Tibial nerve (tissue), 4 donors: ENCODE data around the gene ADAM15.

Source experiments
- EP300 ChIP-seq, 2 donors: sonication (generic); formaldehyde crosslinking; IDR thresholded peaks; one replicate each; pipeline ENCODE4 v1.6.1; 2017; ENCODE audit warnings: antibody characterized with exemption in 2 of 2, mild to moderate bottlenecking in 1 of 2
- POLR2A ChIP-seq, 2 donors: fragments of 450-650 bp; IDR thresholded peaks; one replicate each; pipeline ENCODE4 v1.6.1; 2017; ENCODE audit warnings: antibody characterized with exemption in 2 of 2, mild to moderate bottlenecking in 2 of 2, moderate library complexity in 2 of 2
- TF ChIP-seq, protein P1 (sequence below), 5 experiments: fragments of 200-600 bp in 3 of 5; fragments of 450-650 bp in 2 of 5; sonication (generic) in 3 of 5; IDR thresholded peaks; one replicate each; pipeline ENCODE4 v1.5.1; 2016 to 2019; ENCODE audit warnings: antibody characterized with exemption in 5 of 5, mild to moderate bottlenecking in 3 of 5, moderate library complexity in 2 of 5

DNA sequence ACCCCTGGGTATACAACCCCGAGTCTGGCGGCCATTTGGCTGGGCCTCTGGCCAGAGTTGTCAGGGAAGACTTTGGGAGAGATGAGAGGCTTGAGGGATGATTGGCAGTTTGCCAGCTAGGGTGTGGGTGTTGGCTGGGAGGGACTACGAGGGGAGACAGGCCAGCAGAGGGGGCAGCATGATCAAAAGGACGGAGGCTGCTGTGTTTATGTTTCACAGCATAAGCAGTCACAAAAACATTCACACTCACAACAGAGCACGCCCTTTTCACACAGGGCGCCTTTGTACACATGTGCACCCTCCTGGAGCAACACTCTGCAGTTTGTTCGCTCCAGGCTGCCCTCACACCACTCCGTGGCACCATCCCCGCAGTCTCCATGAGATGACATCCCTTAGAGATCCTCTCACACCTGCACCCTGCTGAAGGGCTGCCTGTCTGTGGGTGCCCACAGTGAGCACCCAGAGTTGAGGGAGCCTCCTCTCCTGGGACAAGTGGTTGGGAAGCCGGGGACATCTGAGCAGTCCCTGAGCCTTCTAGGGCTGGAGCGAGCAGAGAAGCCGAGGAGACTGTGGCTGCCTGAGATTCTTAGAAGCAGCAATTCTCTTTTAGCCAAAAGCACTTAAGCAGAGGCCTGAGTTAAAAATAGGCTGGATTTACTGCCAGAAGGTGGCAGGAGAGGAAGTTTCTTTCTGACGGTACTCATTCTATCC is 43.0 kb downstream of the ADAM15 start:
- TF ChIP-seq, protein P1, sequence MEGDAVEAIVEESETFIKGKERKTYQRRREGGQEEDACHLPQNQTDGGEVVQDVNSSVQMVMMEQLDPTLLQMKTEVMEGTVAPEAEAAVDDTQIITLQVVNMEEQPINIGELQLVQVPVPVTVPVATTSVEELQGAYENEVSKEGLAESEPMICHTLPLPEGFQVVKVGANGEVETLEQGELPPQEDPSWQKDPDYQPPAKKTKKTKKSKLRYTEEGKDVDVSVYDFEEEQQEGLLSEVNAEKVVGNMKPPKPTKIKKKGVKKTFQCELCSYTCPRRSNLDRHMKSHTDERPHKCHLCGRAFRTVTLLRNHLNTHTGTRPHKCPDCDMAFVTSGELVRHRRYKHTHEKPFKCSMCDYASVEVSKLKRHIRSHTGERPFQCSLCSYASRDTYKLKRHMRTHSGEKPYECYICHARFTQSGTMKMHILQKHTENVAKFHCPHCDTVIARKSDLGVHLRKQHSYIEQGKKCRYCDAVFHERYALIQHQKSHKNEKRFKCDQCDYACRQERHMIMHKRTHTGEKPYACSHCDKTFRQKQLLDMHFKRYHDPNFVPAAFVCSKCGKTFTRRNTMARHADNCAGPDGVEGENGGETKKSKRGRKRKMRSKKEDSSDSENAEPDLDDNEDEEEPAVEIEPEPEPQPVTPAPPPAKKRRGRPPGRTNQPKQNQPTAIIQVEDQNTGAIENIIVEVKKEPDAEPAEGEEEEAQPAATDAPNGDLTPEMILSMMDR (IDR thresholded peaks at IDR 0.05) = peak; percentile 15 to 53 (median 33)
- TF ChIP-seq POLR2A (IDR thresholded peaks at IDR 0.05) (no peak), EP300 (IDR thresholded peaks at IDR 0.05) (no peak)
